Activated naive CD8-positive, alpha-beta T cell (primary cell): ENCODE data around the gene IGSF3.

Experiments used
- H3K27ac Mint-ChIP-seq: one replicate; pipeline ENCODE4 v1.8.0; 2021; ENCODE audit warnings: mixed read lengths
- H3K27me3 Mint-ChIP-seq: one replicate; pipeline ENCODE4 v1.8.0; 2021; ENCODE audit warnings: mixed read lengths
- H3K36me3 Mint-ChIP-seq: one replicate; pipeline ENCODE4 v1.8.0; 2021; ENCODE audit warnings: mixed read lengths
- H3K4me1 Mint-ChIP-seq: one replicate; pipeline ENCODE4 v1.8.0; 2021; ENCODE audit warnings: low read depth, mixed read lengths
- H3K4me3 Mint-ChIP-seq: one replicate; pipeline ENCODE4 v1.8.0; 2021; ENCODE audit warnings: mild to moderate bottlenecking, mixed read lengths
- H3K9me3 Mint-ChIP-seq: one replicate; pipeline ENCODE4 v1.8.0; 2021; ENCODE audit warnings: low read depth, mixed read lengths

Gene IGSF3

GRCh38 chr1:116667575-116668105, at the start of gene IGSF3:
TSS of gene IGSF3 (minus strand) at chr1:116667733. CDS start at chr1:116666326, 1,407 bp downstream.
- Mint-ChIP-seq H3K27me3 (peaks cover 47% of the 10 kb centered on the region), H3K4me1 (peaks cover 16% of the 10 kb centered on the region)

GRCh38 chr1:116717318-116717717, 49.8 kb upstream of the IGSF3 start:
- Mint-ChIP-seq H3K36me3 (no peaks in the 10 kb centered on the region), H3K4me1 (no peaks in the 10 kb centered on the region), H3K27me3 (no peaks in the 10 kb centered on the region), H3K9me3 (no peaks in the 10 kb centered on the region), H3K27ac (no peak overlapping the region), H3K4me3 (no peak overlapping the region)

More at GRCh38 chr1:116667575-116668105, at the start of gene IGSF3:
- H3K9me3 Mint-ChIP-seq, result no peaks in the 10 kb centered on the region
- no peaks in the 10 kb centered on the region for H3K36me3 Mint-ChIP-seq
- peak within 1 kb of the TSS; percentile 86 for H3K4me3 Mint-ChIP-seq
- no peak within 1 kb of the TSS for H3K27ac Mint-ChIP-seq

GRCh38 chr1:116716391-116716790, 48.9 kb upstream of the IGSF3 start:
- Mint-ChIP-seq H3K27me3 (no peaks in the 10 kb centered on the region), H3K4me3 (no peak overlapping the region), H3K4me1 (no peaks in the 10 kb centered on the region), H3K36me3 (no peaks in the 10 kb centered on the region), H3K27ac (no peak overlapping the region), H3K9me3 (no peaks in the 10 kb centered on the region)

GRCh38 chr1:116713474-116713873, 45.9 kb upstream of the IGSF3 start:
- Mint-ChIP-seq H3K27me3 (no peaks in the 10 kb centered on the region), H3K4me3 (no peak overlapping the region), H3K36me3 (no peaks in the 10 kb centered on the region), H3K4me1 (peaks cover 1% of the 10 kb centered on the region), H3K9me3 (no peaks in the 10 kb centered on the region), H3K27ac (no peak overlapping the region)

GRCh38 chr1:116712510-116712909, 45.0 kb upstream of the IGSF3 start:
- H3K4me3 Mint-ChIP-seq, result no peak overlapping the region
- peaks cover 1% of the 10 kb centered on the region for H3K4me1 Mint-ChIP-seq
- H3K27me3 Mint-ChIP-seq, result no peaks in the 10 kb centered on the region
- no peak overlapping the region for H3K27ac Mint-ChIP-seq
- peaks cover 2% of the 10 kb centered on the region for H3K36me3 Mint-ChIP-seq
- no peaks in the 10 kb centered on the region for H3K9me3 Mint-ChIP-seq

GRCh38 chr1:116711263-116711840, 43.8 kb upstream of the IGSF3 start:
- no peak overlapping the region for H3K4me3 Mint-ChIP-seq
- H3K27me3 Mint-ChIP-seq, result no peaks in the 10 kb centered on the region
- H3K9me3 Mint-ChIP-seq, result no peaks in the 10 kb centered on the region
- peaks cover 1% of the 10 kb centered on the region for H3K4me1 Mint-ChIP-seq
- H3K36me3 Mint-ChIP-seq, result peaks cover 4% of the 10 kb centered on the region
- no peak overlapping the region for H3K27ac Mint-ChIP-seq

GRCh38 chr1:116710420-116711262, 43.1 kb upstream of the IGSF3 start:
- H3K9me3 Mint-ChIP-seq, result no peaks in the 10 kb centered on the region
- no peak overlapping the region for H3K4me3 Mint-ChIP-seq
- peaks cover 1% of the 10 kb centered on the region for H3K4me1 Mint-ChIP-seq
- peaks cover 6% of the 10 kb centered on the region for H3K36me3 Mint-ChIP-seq
- H3K27ac Mint-ChIP-seq, result no peak overlapping the region
- peaks cover 3% of the 10 kb centered on the region for H3K27me3 Mint-ChIP-seq

GRCh38 chr1:116709666-116710167, 42.2 kb upstream of the IGSF3 start:
- H3K27me3 Mint-ChIP-seq, result peaks cover 3% of the 10 kb centered on the region
- peaks cover 1% of the 10 kb centered on the region for H3K4me1 Mint-ChIP-seq
- H3K27ac Mint-ChIP-seq, result no peak overlapping the region
- H3K9me3 Mint-ChIP-seq, result no peaks in the 10 kb centered on the region
- no peak overlapping the region for H3K4me3 Mint-ChIP-seq
- H3K36me3 Mint-ChIP-seq, result peaks cover 6% of the 10 kb centered on the region

GRCh38 chr1:116708255-116708900, 40.8 kb upstream of the IGSF3 start:
- no peak overlapping the region for H3K27ac Mint-ChIP-seq
- H3K27me3 Mint-ChIP-seq, result peaks cover 3% of the 10 kb centered on the region
- peaks cover 6% of the 10 kb centered on the region for H3K36me3 Mint-ChIP-seq
- peaks cover 1% of the 10 kb centered on the region for H3K4me1 Mint-ChIP-seq
- H3K9me3 Mint-ChIP-seq, result no peaks in the 10 kb centered on the region
- no peak overlapping the region for H3K4me3 Mint-ChIP-seq

GRCh38 chr1:116706841-116707240, 39.3 kb upstream of the IGSF3 start:
- H3K36me3 Mint-ChIP-seq, result peaks cover 6% of the 10 kb centered on the region
- H3K27ac Mint-ChIP-seq, result no peak overlapping the region
- peaks cover 1% of the 10 kb centered on the region for H3K4me1 Mint-ChIP-seq
- no peak overlapping the region for H3K4me3 Mint-ChIP-seq
- H3K27me3 Mint-ChIP-seq, result peaks cover 3% of the 10 kb centered on the region
- no peaks in the 10 kb centered on the region for H3K9me3 Mint-ChIP-seq

- H3K4me3 Mint-ChIP-seq, result no peak overlapping the region
These were observed 38.6 kb upstream of the IGSF3 start for GRCh38 chr1:116706123-116706522.

GRCh38 chr1:116704278-116704677, 36.7 kb upstream of the IGSF3 start:
- H3K9me3 Mint-ChIP-seq, result no peaks in the 10 kb centered on the region
- H3K4me3 Mint-ChIP-seq, result no peak overlapping the region
- H3K27ac Mint-ChIP-seq, result no peak overlapping the region
- H3K36me3 Mint-ChIP-seq, result peaks cover 6% of the 10 kb centered on the region
- H3K27me3 Mint-ChIP-seq, result peaks cover 3% of the 10 kb centered on the region
- no peaks in the 10 kb centered on the region for H3K4me1 Mint-ChIP-seq

More at GRCh38 chr1:116706123-116706522, 38.6 kb upstream of the IGSF3 start:
- Mint-ChIP-seq H3K4me1 (peaks cover under 1% of the 10 kb centered on the region), H3K9me3 (no peaks in the 10 kb centered on the region), H3K36me3 (peaks cover 6% of the 10 kb centered on the region), H3K27me3 (peaks cover 3% of the 10 kb centered on the region), H3K27ac (no peak overlapping the region)

GRCh38 chr1:116699605-116700004, 32.1 kb upstream of the IGSF3 start:
- H3K4me1 Mint-ChIP-seq, result no peaks in the 10 kb centered on the region
- no peak overlapping the region for H3K4me3 Mint-ChIP-seq
- no peak overlapping the region for H3K27ac Mint-ChIP-seq
- no peaks in the 10 kb centered on the region for H3K36me3 Mint-ChIP-seq
- H3K9me3 Mint-ChIP-seq, result no peaks in the 10 kb centered on the region
- no peaks in the 10 kb centered on the region for H3K27me3 Mint-ChIP-seq

- Mint-ChIP-seq H3K36me3 (no peaks in the 10 kb centered on the region), H3K4me1 (no peaks in the 10 kb centered on the region), H3K4me3 (no peak overlapping the region), H3K27ac (no peak overlapping the region), H3K27me3 (no peaks in the 10 kb centered on the region), H3K9me3 (no peaks in the 10 kb centered on the region)
These were observed 30.7 kb upstream of the IGSF3 start for GRCh38 chr1:116698244-116698595.
